Vagina (tissue), 2 donors: ENCODE results near the gene MAN1C1. TPM values are rescaled to one million over a fixed set of nuclear protein-coding genes. Genes with fewer than 3 reads are reported as not detected.
A peak's percentile ranks its signal among the peaks of the same experiment; 100 is the strongest.

Experiments
- DNase-seq, 2 donors: peaks; one replicate each; pipeline ENCODE4 v3.0.0-alpha.2; 2017; ENCODE audit errors: extremely low spot score in 2 of 2
- H3K27ac ChIP-seq: fragments of 200-600 bp; sonication (generic); one replicate; pipeline ENCODE4 v1.5.1; 2019
- H3K27me3 ChIP-seq: fragments of 200-600 bp; sonication (generic); one replicate; pipeline ENCODE4 v1.5.1; 2019
- H3K36me3 ChIP-seq, 2 donors: fragments of 200-600 bp; sonication (generic); one replicate each; pipeline ENCODE4 v1.5.1; 2017 to 2019
- H3K4me1 ChIP-seq: fragments of 200-600 bp; sonication (generic); one replicate; pipeline ENCODE4 v1.5.1; 2019
- H3K4me3 ChIP-seq, 2 donors: fragments of 200-600 bp; sonication (generic); 1 replicate in 1 of 2; 2 replicates in 1 of 2; pipeline ENCODE4 v1.5.1; 2016 to 2019
- H3K9me3 ChIP-seq: fragments of 200-600 bp; sonication (generic); one replicate; pipeline ENCODE4 v1.5.1; 2019
- POLR2A ChIP-seq, 2 donors: fragments of 450-650 bp; IDR thresholded peaks; one replicate each; pipeline ENCODE4 v1.6.1; 2017; ENCODE audit warnings: antibody characterized with exemption in 2 of 2, mild to moderate bottlenecking in 2 of 2, moderate library complexity in 2 of 2
- POLR2AphosphoS5 ChIP-seq, 2 donors: sonication (generic); formaldehyde crosslinking; IDR thresholded peaks; one replicate each; pipeline ENCODE4 v1.9.0; 2017; ENCODE audit warnings: antibody characterized with exemption in 2 of 2, mild to moderate bottlenecking in 2 of 2, low read depth in 1 of 2; ENCODE audit not compliant: insufficient read depth in 1 of 2
- intact Hi-C: fragments of 100-400 bp; cut with DNase I; formaldehyde crosslinking; loops from one replicate; pipeline ENCODE4 v1.15.1; 2023
- total RNA-seq: library from RNA; depleted of rRNA; stranded (reverse); fragments of >200 nt; gene quantifications from one replicate; pipeline ENCODE4 v1.2.3, GENCODE V29; 2016
- TF ChIP-seq, protein P1 (sequence below), 3 experiments: fragments of 450-650 bp in 2 of 3; fragments of 200-600 bp in 1 of 3; sonication (generic) in 1 of 3; IDR thresholded peaks; one replicate each; pipeline ENCODE4 v1.5.1; 2017 to 2019; ENCODE audit warnings: antibody characterized with exemption in 3 of 3, mild to moderate bottlenecking in 2 of 3, moderate library complexity in 2 of 3

Gene MAN1C1
- total RNA-seq, 1 donor from 2014 or later = 31.4 TPM

DNA sequence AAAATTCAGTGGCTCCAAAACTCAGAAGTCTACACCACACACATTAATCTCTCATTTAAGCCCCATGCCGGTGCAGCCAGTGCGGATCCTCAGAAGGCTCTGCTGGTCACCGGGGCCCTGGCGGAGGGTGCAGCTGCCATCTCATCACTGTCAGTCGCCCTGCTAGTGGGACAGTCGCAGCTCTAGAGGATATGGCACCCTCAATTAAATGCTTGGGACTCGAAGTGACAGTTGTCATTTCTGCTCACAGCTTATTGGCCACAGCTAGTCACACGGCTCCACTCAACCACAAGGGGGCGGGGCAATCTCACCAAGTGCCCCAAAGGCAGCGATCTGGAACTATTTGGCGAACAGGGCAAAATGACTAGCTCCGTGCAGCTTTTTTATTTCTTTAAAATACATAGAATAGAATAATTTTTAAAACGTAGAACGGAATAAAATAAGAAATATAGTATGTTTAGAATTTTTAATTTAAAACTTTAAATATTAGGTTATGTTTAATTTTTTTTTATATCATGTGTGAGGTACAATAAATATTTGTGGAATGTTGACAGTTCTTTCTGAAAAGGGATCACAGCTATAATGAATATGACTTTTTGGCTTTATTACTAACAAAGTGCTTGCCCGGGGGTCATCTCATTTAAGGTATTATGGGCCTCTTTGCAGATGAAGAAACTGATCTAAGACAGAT, 8.0 kb upstream of the MAN1C1 start:
- intact Hi-C loops = loop anchor here (5.0 kb wide), 1 partner anchor 189 kb away; no protein-coding TSS in a partner anchor
- no peak for DNase-seq
- no peak overlapping the region for H3K27ac ChIP-seq
- H3K4me3 ChIP-seq = no peak overlapping the region
- H3K9me3 ChIP-seq = no peaks in the 10 kb centered on the region
- TF ChIP-seq POLR2A (IDR thresholded peaks at IDR 0.05) = no peak
- TF ChIP-seq POLR2AphosphoS5 (IDR thresholded peaks at IDR 0.05; ENCODE audit: insufficient read depth in 1 of 2, low read depth in 1 of 2) = peak in 1 of 2 donors; percentile 46
- TF ChIP-seq, protein P1, sequence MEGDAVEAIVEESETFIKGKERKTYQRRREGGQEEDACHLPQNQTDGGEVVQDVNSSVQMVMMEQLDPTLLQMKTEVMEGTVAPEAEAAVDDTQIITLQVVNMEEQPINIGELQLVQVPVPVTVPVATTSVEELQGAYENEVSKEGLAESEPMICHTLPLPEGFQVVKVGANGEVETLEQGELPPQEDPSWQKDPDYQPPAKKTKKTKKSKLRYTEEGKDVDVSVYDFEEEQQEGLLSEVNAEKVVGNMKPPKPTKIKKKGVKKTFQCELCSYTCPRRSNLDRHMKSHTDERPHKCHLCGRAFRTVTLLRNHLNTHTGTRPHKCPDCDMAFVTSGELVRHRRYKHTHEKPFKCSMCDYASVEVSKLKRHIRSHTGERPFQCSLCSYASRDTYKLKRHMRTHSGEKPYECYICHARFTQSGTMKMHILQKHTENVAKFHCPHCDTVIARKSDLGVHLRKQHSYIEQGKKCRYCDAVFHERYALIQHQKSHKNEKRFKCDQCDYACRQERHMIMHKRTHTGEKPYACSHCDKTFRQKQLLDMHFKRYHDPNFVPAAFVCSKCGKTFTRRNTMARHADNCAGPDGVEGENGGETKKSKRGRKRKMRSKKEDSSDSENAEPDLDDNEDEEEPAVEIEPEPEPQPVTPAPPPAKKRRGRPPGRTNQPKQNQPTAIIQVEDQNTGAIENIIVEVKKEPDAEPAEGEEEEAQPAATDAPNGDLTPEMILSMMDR (IDR thresholded peaks at IDR 0.05) = peak; percentile 87 to 95 (median 87)
- no peaks in the 10 kb centered on the region for H3K27me3 ChIP-seq
- no peaks in the 10 kb centered on the region for H3K4me1 ChIP-seq
- H3K36me3 ChIP-seq = no peaks in the 10 kb centered on the region

DNA sequence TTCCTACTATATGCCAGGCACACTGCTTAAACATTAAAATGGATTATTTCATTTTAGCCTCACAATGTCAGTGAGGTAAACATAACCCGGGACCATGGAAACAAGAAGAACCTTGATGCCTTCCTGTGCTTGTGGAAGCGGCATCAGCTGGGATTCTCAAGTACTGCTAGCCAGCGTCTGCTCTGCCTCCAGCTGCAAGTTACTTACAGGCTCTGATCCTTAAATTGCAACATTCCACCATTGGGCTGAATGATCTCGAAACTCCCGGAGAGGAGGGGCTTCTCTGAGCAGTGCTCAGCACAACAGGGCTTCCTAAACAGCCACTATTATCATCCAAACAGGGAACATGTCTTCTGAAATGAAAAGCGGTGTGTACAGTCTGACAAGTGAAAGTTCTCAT, 6.7 kb upstream of the MAN1C1 start:
- no peak for DNase-seq

DNA sequence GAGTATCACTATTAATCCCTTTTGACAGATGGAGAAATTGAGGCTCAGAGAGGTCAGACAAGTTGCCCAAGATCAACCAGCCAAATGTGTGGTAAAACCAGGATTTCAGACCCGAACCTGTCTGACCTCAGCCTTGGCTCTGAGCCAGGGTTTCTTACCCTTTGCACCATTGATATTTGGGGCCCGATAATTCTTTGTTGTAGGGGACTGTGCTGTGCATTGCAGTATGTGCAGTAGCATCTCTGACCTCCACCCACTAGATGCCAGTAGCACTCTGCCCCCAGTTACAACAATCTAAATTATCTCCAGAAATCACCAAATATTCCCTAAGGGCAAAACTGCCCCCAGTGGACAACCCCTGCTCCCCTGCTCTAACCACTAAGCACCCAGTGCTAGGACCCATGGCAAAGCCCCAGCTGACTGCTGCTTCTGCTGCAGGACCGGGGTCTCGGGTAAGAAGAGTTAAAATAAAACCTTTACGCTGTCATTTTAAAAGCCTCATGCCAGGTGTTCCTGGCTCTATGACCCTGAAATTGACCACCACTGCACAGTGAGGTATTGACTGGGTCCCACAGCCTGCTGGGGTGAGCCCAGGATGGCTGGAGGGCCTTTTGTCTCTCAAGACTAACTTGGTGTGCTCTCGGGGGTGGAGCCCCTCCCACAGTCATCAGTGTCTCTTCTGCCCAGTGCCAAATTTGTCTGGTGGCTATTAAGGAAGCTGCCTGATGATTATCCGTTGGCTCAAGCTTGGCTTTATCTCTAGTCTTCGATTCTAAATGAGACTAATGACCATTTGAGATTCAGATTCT, 5.6 kb upstream of the MAN1C1 start:
- DNase-seq = peak in 1 of 2 donors; percentile 42

More for the DNA sequence above, 6.7 kb upstream of the MAN1C1 start:
- intact Hi-C loops = loop anchor here (5.0 kb wide), 1 partner anchor 187 kb away; no protein-coding TSS in a partner anchor
- H3K36me3 ChIP-seq = no peaks in the 10 kb centered on the region
- no peaks in the 10 kb centered on the region for H3K9me3 ChIP-seq
- TF ChIP-seq POLR2A (IDR thresholded peaks at IDR 0.05) (no peak), POLR2AphosphoS5 (IDR thresholded peaks at IDR 0.05; ENCODE audit: insufficient read depth in 1 of 2, low read depth in 1 of 2) (no peak)
- TF ChIP-seq, protein P1 (IDR thresholded peaks at IDR 0.05) = no peak
- H3K4me1 ChIP-seq = no peaks in the 10 kb centered on the region
- no peak overlapping the region for H3K27ac ChIP-seq
- no peak overlapping the region for H3K4me3 ChIP-seq
- no peaks in the 10 kb centered on the region for H3K27me3 ChIP-seq

DNA sequence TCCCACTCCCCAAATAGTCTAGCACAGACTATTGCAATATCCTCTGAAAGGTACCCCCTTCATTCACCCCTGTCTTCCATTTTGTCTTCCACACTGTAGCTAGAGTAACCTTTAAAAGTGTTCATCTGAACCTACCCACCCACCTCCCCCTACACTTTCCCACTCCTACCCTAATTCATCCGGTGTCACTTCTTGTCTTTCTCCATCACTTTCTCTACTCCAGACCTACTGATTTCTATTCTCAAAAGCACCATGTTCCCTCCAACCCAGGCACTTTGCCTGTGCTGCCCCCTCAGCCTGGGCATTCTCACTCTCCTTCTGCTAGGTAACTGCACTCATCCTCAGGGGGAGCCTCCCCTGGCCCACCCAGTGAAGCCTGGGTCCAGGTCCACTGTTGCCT, 4.7 kb upstream of the MAN1C1 start:
- TF ChIP-seq POLR2AphosphoS5 (IDR thresholded peaks at IDR 0.05; ENCODE audit: insufficient read depth in 1 of 2, low read depth in 1 of 2) (no peak), POLR2A (IDR thresholded peaks at IDR 0.05) (no peak)
- TF ChIP-seq, protein P1 (IDR thresholded peaks at IDR 0.05) = no peak
- intact Hi-C loops = no loop called here
- DNase-seq = no peak

More for the DNA sequence above, 5.6 kb upstream of the MAN1C1 start:
- no peak overlapping the region for H3K27ac ChIP-seq
- TF ChIP-seq, protein P1 (IDR thresholded peaks at IDR 0.05) = no peak
- no peak for TF ChIP-seq POLR2A (IDR thresholded peaks at IDR 0.05)
- TF ChIP-seq POLR2AphosphoS5 (IDR thresholded peaks at IDR 0.05; ENCODE audit: insufficient read depth in 1 of 2, low read depth in 1 of 2) = no peak
- H3K36me3 ChIP-seq = no peaks in the 10 kb centered on the region
- H3K27me3 ChIP-seq = no peaks in the 10 kb centered on the region
- peaks cover 9% of the 10 kb centered on the region for H3K4me1 ChIP-seq
- H3K9me3 ChIP-seq = no peaks in the 10 kb centered on the region
- intact Hi-C loops = no loop called here
- H3K4me3 ChIP-seq = no peak overlapping the region

More for the DNA sequence above, 4.7 kb upstream of the MAN1C1 start:
- Histone ChIP-seq H3K9me3 (no peaks in the 10 kb centered on the region), H3K27me3 (no peaks in the 10 kb centered on the region), H3K27ac (no peak overlapping the region), H3K4me3 (no peak overlapping the region), H3K4me1 (peaks cover 10% of the 10 kb centered on the region), H3K36me3 (no peaks in the 10 kb centered on the region)
